ENCODE data around the gene ST3GAL4. TPM values are rescaled to one million over a fixed set of nuclear protein-coding genes. Genes with fewer than 3 reads are reported as not detected.

The ST3GAL4 gene
- total and polyA plus RNA-seq, 3 donors from 2014 or later, result 102 to 221 (median 212) TPM

DNA sequence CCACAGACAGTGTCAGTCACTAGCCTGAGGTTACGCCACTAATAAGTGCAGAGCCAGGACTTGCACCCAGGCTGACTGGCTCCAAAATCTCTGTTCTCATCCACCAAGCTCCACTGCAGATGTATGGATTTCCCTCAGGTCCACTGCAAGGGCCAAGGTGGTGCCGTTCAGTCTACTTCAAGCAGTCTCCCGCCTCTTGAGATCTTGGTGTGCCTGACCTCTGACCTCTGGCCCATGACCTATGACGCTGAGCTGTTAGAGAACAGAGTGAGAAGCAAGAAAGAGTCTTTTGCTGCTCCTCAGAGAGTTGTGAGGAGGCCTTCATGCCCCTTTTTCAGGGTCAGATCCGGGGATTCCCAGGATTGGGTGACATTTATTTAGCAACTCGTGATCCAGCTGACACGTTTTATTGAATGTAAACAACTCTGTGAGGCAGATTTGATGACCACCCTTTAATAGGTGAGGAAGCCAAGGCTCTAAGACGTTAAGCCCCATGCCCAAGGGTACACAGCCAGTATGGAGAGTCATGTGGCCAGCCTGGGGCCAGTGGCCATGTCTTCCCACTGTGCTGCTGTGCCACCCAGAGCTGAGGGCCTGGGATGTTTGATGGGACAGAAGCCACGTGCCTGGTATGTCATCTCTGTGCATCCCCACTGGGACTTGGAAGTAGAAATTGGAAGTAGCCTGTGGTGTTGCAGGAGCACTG, 26.4 kb upstream of the ST3GAL4 start:
- H3K4me1 ChIP-seq, result peaks cover 20% of the 10 kb centered on the region
- WGBS, 2 donors, result 63 to 67% methylated on average over 9 of the region's 9 CpGs
- H3K36me3 ChIP-seq (ENCODE audit: low read depth, missing control alignments), result no peaks in the 10 kb centered on the region
- TF ChIP-seq, protein P1, sequence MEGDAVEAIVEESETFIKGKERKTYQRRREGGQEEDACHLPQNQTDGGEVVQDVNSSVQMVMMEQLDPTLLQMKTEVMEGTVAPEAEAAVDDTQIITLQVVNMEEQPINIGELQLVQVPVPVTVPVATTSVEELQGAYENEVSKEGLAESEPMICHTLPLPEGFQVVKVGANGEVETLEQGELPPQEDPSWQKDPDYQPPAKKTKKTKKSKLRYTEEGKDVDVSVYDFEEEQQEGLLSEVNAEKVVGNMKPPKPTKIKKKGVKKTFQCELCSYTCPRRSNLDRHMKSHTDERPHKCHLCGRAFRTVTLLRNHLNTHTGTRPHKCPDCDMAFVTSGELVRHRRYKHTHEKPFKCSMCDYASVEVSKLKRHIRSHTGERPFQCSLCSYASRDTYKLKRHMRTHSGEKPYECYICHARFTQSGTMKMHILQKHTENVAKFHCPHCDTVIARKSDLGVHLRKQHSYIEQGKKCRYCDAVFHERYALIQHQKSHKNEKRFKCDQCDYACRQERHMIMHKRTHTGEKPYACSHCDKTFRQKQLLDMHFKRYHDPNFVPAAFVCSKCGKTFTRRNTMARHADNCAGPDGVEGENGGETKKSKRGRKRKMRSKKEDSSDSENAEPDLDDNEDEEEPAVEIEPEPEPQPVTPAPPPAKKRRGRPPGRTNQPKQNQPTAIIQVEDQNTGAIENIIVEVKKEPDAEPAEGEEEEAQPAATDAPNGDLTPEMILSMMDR (IDR thresholded peaks at IDR 0.05), result no peak
- TF ChIP-seq POLR2A (IDR thresholded peaks at IDR 0.05), result no peak
- H3K9me3 ChIP-seq, result no peaks in the 10 kb centered on the region
- H3K27ac ChIP-seq, result no peak overlapping the region
- H3K27me3 ChIP-seq, result no peaks in the 10 kb centered on the region
- intact Hi-C loops (cut with DNase I; ENCODE audit: low total_unique reads), result no loop called here
- no peak overlapping the region for H3K4me3 ChIP-seq
- DNase-seq, result no peak

DNA sequence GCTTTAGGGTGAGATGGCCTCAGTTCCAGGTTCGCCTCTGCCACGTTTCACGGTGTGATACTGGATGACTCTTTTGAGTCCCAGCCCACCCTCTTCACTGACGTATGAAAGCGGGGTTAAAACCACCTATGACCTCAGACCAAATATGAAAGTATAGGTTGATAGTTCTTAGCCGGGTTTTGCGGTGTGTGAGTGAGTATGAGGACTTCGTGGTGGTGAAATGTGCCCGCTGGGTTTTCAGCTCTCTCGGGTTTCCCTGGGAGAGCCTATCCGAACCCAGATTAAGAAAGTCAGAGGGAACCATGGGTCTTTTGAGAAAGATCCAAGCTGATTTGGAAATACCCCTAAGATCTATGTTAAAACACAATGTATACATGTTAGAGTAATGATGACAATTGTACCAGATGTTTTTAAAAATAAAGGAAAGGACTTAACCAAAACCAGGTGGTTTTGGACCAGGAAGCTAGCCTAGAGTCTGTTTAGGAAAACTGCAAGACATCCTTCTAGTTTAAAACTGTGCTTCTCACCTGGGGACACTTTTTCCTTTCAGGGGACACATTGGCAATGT, 25.8 kb upstream of the ST3GAL4 start:
- H3K9me3 ChIP-seq, result no peaks in the 10 kb centered on the region
- TF ChIP-seq POLR2A (IDR thresholded peaks at IDR 0.05), result no peak
- TF ChIP-seq, protein P1 (IDR thresholded peaks at IDR 0.05), result no peak
- H3K36me3 ChIP-seq (ENCODE audit: low read depth, missing control alignments), result no peaks in the 10 kb centered on the region
- no peak overlapping the region for H3K4me3 ChIP-seq
- no peaks in the 10 kb centered on the region for H3K27me3 ChIP-seq
- 88 to 94% methylated on average over 11 of the region's 11 CpGs for WGBS, 2 donors
- H3K27ac ChIP-seq, result no peak overlapping the region
- intact Hi-C loops (cut with DNase I; ENCODE audit: low total_unique reads), result no loop called here
- H3K4me1 ChIP-seq, result peaks cover 20% of the 10 kb centered on the region
- DNase-seq, result no peak

DNA sequence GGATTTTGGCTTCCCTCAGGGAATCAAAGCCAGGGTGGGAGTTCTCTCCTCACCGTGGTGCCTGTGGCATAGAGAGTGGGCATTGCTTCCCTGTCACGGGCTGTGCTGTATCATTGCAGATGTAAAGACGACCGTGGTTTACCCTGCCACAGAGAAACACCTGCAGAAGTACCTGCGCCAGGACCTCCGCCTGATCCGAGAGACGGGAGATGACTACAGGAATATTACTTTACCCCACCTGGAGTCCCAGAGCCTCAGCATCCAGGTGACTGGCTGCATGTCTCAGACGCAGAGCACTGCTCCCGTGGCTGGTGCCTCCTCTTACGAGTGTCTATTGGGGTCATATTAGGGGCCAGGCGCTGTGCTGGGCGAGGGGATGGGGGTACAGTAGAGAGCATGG, 24.2 kb upstream of the ST3GAL4 start:
- H3K36me3 ChIP-seq (ENCODE audit: low read depth, missing control alignments), result no peaks in the 10 kb centered on the region
- no peaks in the 10 kb centered on the region for H3K9me3 ChIP-seq
- TF ChIP-seq, protein P1 (IDR thresholded peaks at IDR 0.05), result no peak
- no peak for TF ChIP-seq POLR2A (IDR thresholded peaks at IDR 0.05)
- intact Hi-C loops (cut with DNase I; ENCODE audit: low total_unique reads), result no loop called here
- peaks cover 25% of the 10 kb centered on the region for H3K4me1 ChIP-seq
- WGBS, 2 donors, result 96 to 100% methylated on average over 6 to 13 of the region's 13 CpGs
- H3K4me3 ChIP-seq, result no peak overlapping the region
- no peak for DNase-seq
- no peak overlapping the region for H3K27ac ChIP-seq
- H3K27me3 ChIP-seq, result no peaks in the 10 kb centered on the region

DNA sequence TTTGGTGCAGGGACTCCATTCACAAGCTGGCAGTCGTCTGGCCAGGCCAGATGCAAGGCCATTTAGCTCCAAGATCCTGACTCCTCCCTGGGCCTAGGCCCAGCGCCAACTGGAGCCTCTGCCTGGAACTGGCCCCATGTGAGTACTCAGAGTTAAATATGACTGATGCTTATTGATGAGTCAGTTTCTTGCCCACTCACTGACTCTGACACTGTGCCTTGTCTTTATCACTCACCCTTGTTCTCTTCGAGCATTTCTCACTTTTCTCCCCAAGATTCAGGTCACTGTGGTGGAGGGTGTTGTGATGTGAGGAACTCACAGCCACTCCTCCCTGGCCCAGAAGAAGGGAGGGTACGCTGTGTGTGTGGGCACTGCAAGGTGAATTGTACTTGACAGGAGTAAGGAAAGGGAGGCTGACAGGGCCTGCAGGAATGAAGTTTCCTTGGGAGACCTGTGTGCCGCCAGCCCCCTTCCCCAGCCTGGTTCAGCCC, 23.2 kb upstream of the ST3GAL4 start:
- Histone ChIP-seq H3K4me3 (no peak overlapping the region), H3K27me3 (no peaks in the 10 kb centered on the region), H3K9me3 (no peaks in the 10 kb centered on the region), H3K27ac (peak overlapping the region; percentile 9 to 10), H3K36me3 (ENCODE audit: low read depth, missing control alignments) (no peaks in the 10 kb centered on the region), H3K4me1 (peaks cover 25% of the 10 kb centered on the region)
- TF ChIP-seq POLR2A (IDR thresholded peaks at IDR 0.05), result no peak
- TF ChIP-seq, protein P1 (IDR thresholded peaks at IDR 0.05), result no peak
- 50 to 60% methylated on average over 4 to 5 of the region's 5 CpGs for WGBS, 2 donors
- intact Hi-C loops (cut with DNase I; ENCODE audit: low total_unique reads), result no loop called here
- peak; percentile 86 for DNase-seq

All from testis (tissue), 3 donors.